Spleen (tissue), 11 donors: ENCODE data around the gene PCSK1N. TPM values are rescaled to one million over a fixed set of nuclear protein-coding genes. Genes with fewer than 3 reads are reported as not detected.

Experiments used
- DNase-seq: peaks from one replicate; pipeline ENCODE4 v3.0.0-alpha.2; 2020
- H3K27ac ChIP-seq, 8 donors: fragments of 200-600 bp; sonication (generic) in 7 of 8; 1 replicate in 4 of 8; 2 replicates in 4 of 8; pipeline versions ENCODE4 v1.5.0 to v1.8.0; 2016 to 2021; ENCODE audit warnings: inconsistent platforms in 4 of 8, mild to moderate bottlenecking in 4 of 8, moderate library complexity in 1 of 8
- H3K27me3 ChIP-seq, 7 donors: fragments of 200-600 bp; sonication (generic) in 6 of 7; replicated peaks in 1 of 7; 1 replicate in 4 of 7; 2 replicates in 3 of 7; pipeline versions ENCODE4 v1.5.0 to v1.8.0; 2016 to 2021; ENCODE audit warnings: inconsistent platforms in 3 of 7, mild to moderate bottlenecking in 1 of 7
- H3K36me3 ChIP-seq, 6 donors: fragments of 200-600 bp; sonication (generic) in 5 of 6; 1 replicate in 4 of 6; 2 replicates in 2 of 6; pipeline versions ENCODE4 v1.5.0 to v1.8.0; 2016 to 2021; ENCODE audit warnings: inconsistent platforms in 2 of 6
- H3K4me1 ChIP-seq, 6 donors: fragments of 200-600 bp; sonication (generic) in 5 of 6; 1 replicate in 3 of 6; 2 replicates in 3 of 6; pipeline versions ENCODE4 v1.5.0 to v1.8.0; 2016 to 2021; ENCODE audit warnings: inconsistent platforms in 3 of 6
- H3K4me3 ChIP-seq, 8 donors: fragments of 200-600 bp; sonication (generic) in 7 of 8; 1 replicate in 4 of 8; 2 replicates in 4 of 8; pipeline versions ENCODE4 v1.5.0 to v1.8.0; 2016 to 2021; ENCODE audit warnings: inconsistent platforms in 4 of 8, mild to moderate bottlenecking in 4 of 8, moderate library complexity in 2 of 8
- H3K9me3 ChIP-seq, 8 donors: fragments of 200-600 bp; sonication (generic) in 7 of 8; 1 replicate in 4 of 8; 2 replicates in 4 of 8; pipeline versions ENCODE4 v1.5.0 to v1.8.0; 2016 to 2021; ENCODE audit warnings: inconsistent platforms in 4 of 8
- POLR2A ChIP-seq, 3 donors: fragments of 450-650 bp; IDR thresholded peaks; one replicate each; pipeline ENCODE4 v1.5.1; 2017; ENCODE audit warnings: antibody characterized with exemption in 3 of 3, mild to moderate bottlenecking in 1 of 3
- POLR2AphosphoS5 ChIP-seq, 3 donors: sonication (generic); formaldehyde crosslinking; IDR thresholded peaks; one replicate each; pipeline ENCODE4 v1.5.1; 2017; ENCODE audit warnings: antibody characterized with exemption in 3 of 3
- WGBS, 5 donors: extraction: QIAGEN DNeasy Blood & Tissue Kit in 3 of 5; methylation state at CpG; one replicate each; pipeline versions ENCODE4 v1.1.5 to v1.1.7; 2013 to 2018; 5-methylcytosine and 5-hydroxymethylcytosine counted together
- intact Hi-C: fragments of 100-400 bp; cut with DNase I; formaldehyde crosslinking; loops from one replicate; pipeline ENCODE4 v1.15.0; 2023; ENCODE audit warnings: low total_unique reads
- polyA plus RNA-seq, 3 donors: library from polyadenylated mRNA; stranded (reverse); fragments of 200-250 nt; gene quantifications; one replicate each; pipeline ENCODE4 v1.2.1, GENCODE V29; 2013
- total RNA-seq, 7 donors: library from RNA; depleted of rRNA in 3 of 7; stranded (reverse); fragments of >200 nt in 3 of 7; fragmentation: NEBNext Ultra II Directional in 4 of 7; extraction: Animal tissue kit (Norgen Biotek cat#: 25700) in 4 of 7; gene quantifications; one replicate each; pipeline versions ENCODE4 v1.1.0 to v1.2.1, GENCODE V29; 2016 to 2021
- TF ChIP-seq, protein P1 (sequence below), 11 experiments: fragments of 200-600 bp in 7 of 11; fragments of 450-650 bp in 4 of 11; sonication (generic) in 4 of 11; IDR thresholded peaks in 8 of 11; conservative IDR thresholded peaks in 3 of 11; 1 replicate in 7 of 11; 2 replicates in 4 of 11; pipeline versions ENCODE4 v1.4.0 to v1.8.0; 2016 to 2021; ENCODE audit warnings: antibody characterized with exemption in 11 of 11, inconsistent platforms in 4 of 11, mild to moderate bottlenecking in 1 of 11
- donor health status: healthy with polysubstance abuse.
- donor health status: DM: no; HTN: no; CAD: no; lungs with moderate emphysema.
- donor health status: DM: no; HTN: no; CAD: no.
- donor health status: Bipolar disorder and iron deficiency.
- donor health status: healthy.
- donor health status: DM: no; HTN: no; CAD: no.
- donor health status: DM: yes; HTN: yes; CAD: no.

Gene PCSK1N
- total and polyA plus RNA-seq, 10 donors: 0.10 to 0.74 (median 0.42) TPM; not detected in 4

DNA sequence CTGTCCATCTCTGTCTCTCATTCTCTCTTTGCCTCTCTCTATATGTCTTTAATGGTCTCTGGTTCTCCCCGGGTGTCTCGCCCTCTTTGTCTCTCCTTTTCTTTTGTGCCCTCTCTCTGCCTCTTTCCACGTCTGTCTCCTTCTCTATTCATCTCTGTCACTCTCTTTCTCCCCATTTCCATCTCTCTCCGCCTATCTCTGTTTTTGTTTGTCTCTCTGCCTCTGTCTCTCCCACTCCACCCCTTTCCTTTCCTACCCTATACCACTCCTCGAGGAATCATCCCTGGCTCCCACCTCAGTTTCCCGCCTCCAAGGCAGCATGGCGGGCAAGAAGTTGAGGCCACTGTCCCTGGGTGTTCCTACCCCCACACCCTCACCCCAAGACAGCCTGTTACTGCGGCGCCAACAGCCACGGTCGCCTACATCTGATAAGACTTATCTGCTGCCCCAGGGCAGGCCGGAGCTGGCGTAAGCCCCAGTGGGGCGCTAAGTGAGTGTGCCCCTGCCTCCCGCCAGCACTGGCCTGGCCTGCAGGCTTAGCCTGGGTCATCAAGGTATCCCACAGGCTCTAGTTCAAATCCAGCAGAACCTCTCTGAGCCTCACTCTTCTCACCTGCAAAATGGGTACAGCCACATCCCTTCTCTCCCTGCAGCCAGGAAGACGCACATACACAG is 49.7 kb downstream of the PCSK1N start:
- Histone ChIP-seq H3K4me1 (no peaks in the 10 kb centered on the region), H3K27me3 (peaks cover 0 to 19% (median 0%) of the 10 kb centered on the region in 7 donors), H3K27ac (no peak overlapping the region), H3K4me3 (no peak overlapping the region), H3K9me3 (no peaks in the 10 kb centered on the region), H3K36me3 (no peaks in the 10 kb centered on the region)
- WGBS, 5 donors: 74 to 89% (median 84%) methylated on average over 7 to 16 of the region's 16 CpGs
- DNase-seq: no peak
- TF ChIP-seq POLR2AphosphoS5 (IDR thresholded peaks at IDR 0.05): no peak
- TF ChIP-seq, protein P1, sequence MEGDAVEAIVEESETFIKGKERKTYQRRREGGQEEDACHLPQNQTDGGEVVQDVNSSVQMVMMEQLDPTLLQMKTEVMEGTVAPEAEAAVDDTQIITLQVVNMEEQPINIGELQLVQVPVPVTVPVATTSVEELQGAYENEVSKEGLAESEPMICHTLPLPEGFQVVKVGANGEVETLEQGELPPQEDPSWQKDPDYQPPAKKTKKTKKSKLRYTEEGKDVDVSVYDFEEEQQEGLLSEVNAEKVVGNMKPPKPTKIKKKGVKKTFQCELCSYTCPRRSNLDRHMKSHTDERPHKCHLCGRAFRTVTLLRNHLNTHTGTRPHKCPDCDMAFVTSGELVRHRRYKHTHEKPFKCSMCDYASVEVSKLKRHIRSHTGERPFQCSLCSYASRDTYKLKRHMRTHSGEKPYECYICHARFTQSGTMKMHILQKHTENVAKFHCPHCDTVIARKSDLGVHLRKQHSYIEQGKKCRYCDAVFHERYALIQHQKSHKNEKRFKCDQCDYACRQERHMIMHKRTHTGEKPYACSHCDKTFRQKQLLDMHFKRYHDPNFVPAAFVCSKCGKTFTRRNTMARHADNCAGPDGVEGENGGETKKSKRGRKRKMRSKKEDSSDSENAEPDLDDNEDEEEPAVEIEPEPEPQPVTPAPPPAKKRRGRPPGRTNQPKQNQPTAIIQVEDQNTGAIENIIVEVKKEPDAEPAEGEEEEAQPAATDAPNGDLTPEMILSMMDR (IDR thresholded peaks at IDR 0.05 in 8 of 11, conservative IDR thresholded peaks at IDR 0.05 in 3 of 11): no peak
- no peak for TF ChIP-seq POLR2A (IDR thresholded peaks at IDR 0.05)
- intact Hi-C loops: no loop called here

DNA sequence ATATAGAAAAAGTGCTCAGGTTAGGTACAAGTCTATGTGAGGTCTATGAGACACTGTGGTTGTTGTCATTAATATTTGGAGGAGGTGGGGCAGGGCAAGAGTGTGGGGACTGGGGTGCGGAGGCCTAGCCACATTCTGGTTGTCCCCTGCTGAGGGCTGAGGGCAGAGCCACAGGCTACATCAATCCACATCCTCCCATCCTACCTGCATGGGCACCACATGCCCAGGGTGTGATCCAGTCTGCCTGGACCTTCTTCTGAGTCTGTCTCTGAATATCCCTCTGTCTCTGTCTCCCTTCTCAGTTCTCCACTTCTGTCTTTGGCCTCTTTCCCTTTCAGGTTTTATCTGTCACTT is 50.2 kb downstream of the PCSK1N start:
- TF ChIP-seq POLR2A (IDR thresholded peaks at IDR 0.05) (no peak), POLR2AphosphoS5 (IDR thresholded peaks at IDR 0.05) (no peak)
- TF ChIP-seq, protein P1 (IDR thresholded peaks at IDR 0.05 in 8 of 11, conservative IDR thresholded peaks at IDR 0.05 in 3 of 11): no peak
- peaks cover 0 to 19% (median 0%) of the 10 kb centered on the region in 7 donors for H3K27me3 ChIP-seq

DNA sequence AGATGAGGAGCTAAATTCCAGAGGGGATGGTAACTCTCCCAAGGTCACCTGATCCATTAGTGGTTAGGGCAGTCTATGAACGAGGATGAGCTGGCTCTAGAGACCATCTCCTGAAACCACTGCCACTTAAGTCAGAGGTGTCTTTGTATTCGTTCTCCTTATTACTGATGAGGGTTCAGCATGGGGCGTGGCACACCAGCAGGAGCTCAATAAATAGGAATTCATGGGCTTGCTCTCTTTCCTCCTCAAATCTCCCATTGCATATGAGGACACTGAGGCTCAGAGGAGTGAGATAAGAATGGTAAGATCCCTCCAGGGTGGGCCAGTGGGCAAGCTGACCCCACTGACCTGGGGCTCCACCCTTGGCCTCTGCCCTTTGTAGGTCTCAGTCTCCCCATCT is 50.7 kb downstream of the PCSK1N start:
- WGBS, 5 donors: 44 to 83% (median 63%) methylated on average over 3 of the region's 3 CpGs; no CpG with 5 or more reads in 1 of the 5 donors
- TF ChIP-seq, protein P1 (IDR thresholded peaks at IDR 0.05 in 8 of 11, conservative IDR thresholded peaks at IDR 0.05 in 3 of 11): no peak
- TF ChIP-seq POLR2A (IDR thresholded peaks at IDR 0.05) (no peak), POLR2AphosphoS5 (IDR thresholded peaks at IDR 0.05) (no peak)
- Histone ChIP-seq H3K4me3 (no peak overlapping the region), H3K4me1 (no peaks in the 10 kb centered on the region), H3K36me3 (no peaks in the 10 kb centered on the region), H3K27me3 (peaks cover 0 to 22% (median 0%) of the 10 kb centered on the region in 7 donors), H3K9me3 (no peaks in the 10 kb centered on the region), H3K27ac (no peak overlapping the region)
- DNase-seq: no peak
- intact Hi-C loops: no loop called here

More for the DNA sequence above, 50.2 kb downstream of the PCSK1N start:
- intact Hi-C loops: no loop called here
- Histone ChIP-seq H3K27ac (no peak overlapping the region), H3K9me3 (no peaks in the 10 kb centered on the region), H3K4me3 (no peak overlapping the region), H3K36me3 (no peaks in the 10 kb centered on the region), H3K4me1 (no peaks in the 10 kb centered on the region)
- DNase-seq: no peak
- WGBS, 5 donors: 67 to 91% (median 82%) methylated on average over 1 of the region's 1 CpG; no CpG with 5 or more reads in 1 of the 5 donors

DNA sequence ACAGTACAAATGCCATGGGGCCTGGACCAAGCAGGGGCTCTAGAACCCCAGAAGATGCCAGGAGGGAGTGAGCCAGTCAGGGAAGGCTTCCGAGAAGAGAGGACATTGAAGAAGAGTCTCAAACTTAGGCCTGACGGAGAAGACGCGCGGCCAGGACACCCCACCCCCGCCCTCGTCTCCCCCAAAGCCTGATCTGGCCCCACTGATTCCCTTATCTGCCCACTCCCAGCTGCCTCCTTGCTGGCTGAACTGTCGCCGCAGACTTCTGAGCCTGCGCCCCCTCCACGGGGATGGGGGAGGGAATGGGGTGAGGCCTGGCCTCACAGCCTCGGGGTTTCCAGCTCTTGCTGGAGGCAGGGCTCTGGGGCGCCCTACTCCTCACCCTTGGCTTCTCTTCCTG is 52.6 kb downstream of the PCSK1N start:
- Histone ChIP-seq H3K9me3 (no peaks in the 10 kb centered on the region), H3K4me3 (no peak overlapping the region), H3K27ac (no peak overlapping the region), H3K36me3 (no peaks in the 10 kb centered on the region), H3K4me1 (no peaks in the 10 kb centered on the region), H3K27me3 (peaks cover 0 to 29% (median 0%) of the 10 kb centered on the region in 7 donors)
- no peak for TF ChIP-seq POLR2A (IDR thresholded peaks at IDR 0.05)
- TF ChIP-seq, protein P1 (IDR thresholded peaks at IDR 0.05 in 8 of 11, conservative IDR thresholded peaks at IDR 0.05 in 3 of 11): no peak
- TF ChIP-seq POLR2AphosphoS5 (IDR thresholded peaks at IDR 0.05): no peak
- intact Hi-C loops: no loop called here
- WGBS, 5 donors: 74 to 82% (median 77%) methylated on average over 5 to 13 of the region's 13 CpGs
- DNase-seq: no peak
